HEK293 (cell line): Measurements from ENCODE around the gene SLC5A4.

Source experiments
- CTCF ChIA-PET: fragments of 350-600 bp; formaldehyde crosslinking; extraction: SDS; loops from one replicate; lab custom pipeline; 2021; ENCODE audit warnings: antibody characterized with exemption; lab: Yijun Ruan, JAX
- POLR2A ChIA-PET: fragments of 300-600 bp; formaldehyde crosslinking; extraction: SDS; loops from one replicate; lab custom pipeline; 2020; ENCODE audit warnings: antibody characterized with exemption, inconsistent platforms; lab: Yijun Ruan, JAX
- H3K27ac ChIP-seq: fragments of 200-500 bp; sonication (Bioruptor generic); 2 replicates; pipeline ENCODE4 v1.5.1; 2014; ENCODE audit warnings: low read depth, low read length, control low read depth, inconsistent platforms; ENCODE audit errors: extremely low read depth
- H3K36me3 ChIP-seq, 2 experiments: fragments of 200-500 bp in 1 of 2; sonication (Bioruptor generic) in 1 of 2; 1 replicate in 1 of 2; 2 replicates in 1 of 2; pipeline ENCODE4 v1.5.1; 2014 to 2017; ENCODE audit warnings: inconsistent platforms in 2 of 2, low read length in 2 of 2; ENCODE audit not compliant: control insufficient read depth in 2 of 2, insufficient read depth in 1 of 2
- H3K4me1 ChIP-seq: fragments of 200-500 bp; sonication (Bioruptor generic); 2 replicates; pipeline ENCODE4 v1.5.1; 2014; ENCODE audit warnings: mild to moderate bottlenecking, low read length, inconsistent platforms; ENCODE audit not compliant: control insufficient read depth, insufficient read depth
- H3K4me3 ChIP-seq: 2 replicates; pipeline ENCODE4 v1.5.1; 2011; ENCODE audit warnings: low read depth, mild to moderate bottlenecking, control low read depth, low read length, moderate library complexity
- H3K9me3 ChIP-seq: fragments of 200-500 bp; sonication (Bioruptor generic); 2 replicates; pipeline ENCODE4 v1.5.1; 2014; ENCODE audit warnings: low read depth, low read length, inconsistent platforms; ENCODE audit not compliant: control insufficient read depth, insufficient read depth
- HOXA7 ChIP-seq: sonication (generic); formaldehyde crosslinking; IDR thresholded peaks from 2 replicates; pipeline ENCODE4 v1.8.1; 2022; ENCODE audit warnings: missing genetic modification reagents, borderline replicate concordance
- KLF7 ChIP-seq: fragments of 450-650 bp; formaldehyde crosslinking; IDR thresholded peaks from 2 replicates; pipeline ENCODE4 v1.5.1; 2016; ENCODE audit warnings: missing biosample characterization, missing genetic modification characterization, borderline replicate concordance
- OVOL3 ChIP-seq: fragments of 450-650 bp; formaldehyde crosslinking; IDR thresholded peaks from 2 replicates; pipeline ENCODE4 v1.5.1; 2016; ENCODE audit warnings: missing biosample characterization, missing genetic modification characterization
- SALL2 ChIP-seq: fragments of 450-650 bp; formaldehyde crosslinking; IDR thresholded peaks from 2 replicates; pipeline ENCODE4 v1.5.0; 2017; ENCODE audit warnings: missing biosample characterization, mild to moderate bottlenecking, missing genetic modification characterization, borderline replicate concordance
- SP7 ChIP-seq: fragments of 450-650 bp; formaldehyde crosslinking; IDR thresholded peaks from 2 replicates; pipeline ENCODE4 v1.5.1; 2016; ENCODE audit warnings: missing biosample characterization, missing genetic modification characterization
- ZBTB17 ChIP-seq: fragments of 450-650 bp; formaldehyde crosslinking; IDR thresholded peaks from 2 replicates; pipeline ENCODE4 v1.5.1; 2016; ENCODE audit warnings: missing biosample characterization, missing genetic modification characterization
- ZBTB8A ChIP-seq: fragments of 450-650 bp; formaldehyde crosslinking; IDR thresholded peaks from 2 replicates; pipeline ENCODE4 v1.5.1; 2016; ENCODE audit warnings: missing biosample characterization, missing genetic modification characterization
- ZEB2 ChIP-seq: fragments of 450-650 bp; formaldehyde crosslinking; IDR thresholded peaks from 2 replicates; pipeline ENCODE4 v1.5.1; 2016; ENCODE audit warnings: missing biosample characterization, missing genetic modification characterization
- ZFP37 ChIP-seq: fragments of 450-650 bp; formaldehyde crosslinking; IDR thresholded peaks from 2 replicates; pipeline ENCODE4 v1.5.1; 2016; ENCODE audit warnings: missing biosample characterization, missing genetic modification characterization
- ZNF140 ChIP-seq: fragments of 450-650 bp; formaldehyde crosslinking; IDR thresholded peaks from 2 replicates; pipeline ENCODE4 v1.5.1; 2016; ENCODE audit warnings: missing biosample characterization, missing genetic modification characterization
- ZNF157 ChIP-seq: fragments of 450-650 bp; formaldehyde crosslinking; IDR thresholded peaks from 2 replicates; pipeline ENCODE4 v1.5.1; 2016; ENCODE audit warnings: missing biosample characterization, missing genetic modification characterization
- ZNF175 ChIP-seq: fragments of 450-650 bp; formaldehyde crosslinking; IDR thresholded peaks from 2 replicates; pipeline ENCODE4 v1.5.1; 2016; ENCODE audit warnings: missing biosample characterization, missing genetic modification characterization
- ZNF211 ChIP-seq: fragments of 450-650 bp; formaldehyde crosslinking; IDR thresholded peaks from 2 replicates; pipeline ENCODE4 v1.5.1; 2016; ENCODE audit warnings: low read depth, missing biosample characterization, missing genetic modification characterization
- ZNF521 ChIP-seq: fragments of 450-650 bp; formaldehyde crosslinking; IDR thresholded peaks from 2 replicates; pipeline ENCODE4 v1.5.1; 2017; ENCODE audit warnings: missing biosample characterization, mild to moderate bottlenecking, missing genetic modification characterization
- ZNF560 ChIP-seq: fragments of 450-650 bp; formaldehyde crosslinking; IDR thresholded peaks from 2 replicates; pipeline ENCODE4 v1.5.1; 2017; ENCODE audit warnings: missing biosample characterization, missing genetic modification characterization, borderline replicate concordance
- ZNF571 ChIP-seq: fragments of 450-650 bp; formaldehyde crosslinking; IDR thresholded peaks from 2 replicates; pipeline ENCODE4 v1.5.0; 2017; ENCODE audit warnings: missing biosample characterization, missing genetic modification characterization
- ZSCAN16 ChIP-seq: fragments of 450-650 bp; formaldehyde crosslinking; IDR thresholded peaks from 2 replicates; pipeline ENCODE4 v1.5.1; 2016; ENCODE audit warnings: missing biosample characterization, missing genetic modification characterization
- TF ChIP-seq, protein P1 (sequence below): fragments of 450-650 bp; formaldehyde crosslinking; IDR thresholded peaks from 2 replicates; pipeline ENCODE4 v1.5.1; 2016; ENCODE audit warnings: missing biosample characterization, missing genetic modification characterization
- TF ChIP-seq, protein P2 (sequence below): fragments of 450-650 bp; formaldehyde crosslinking; IDR thresholded peaks from 2 replicates; pipeline ENCODE4 v1.5.1; 2016; ENCODE audit warnings: missing biosample characterization, missing genetic modification characterization
- TF ChIP-seq, protein P3 (sequence below): fragments of 450-650 bp; formaldehyde crosslinking; optimal IDR thresholded peaks from 2 replicates; pipeline ENCODE3; 2016; ENCODE audit warnings: missing biosample characterization, mild to moderate bottlenecking, missing genetic modification characterization
- TF ChIP-seq, protein P4 (sequence below): fragments of 450-650 bp; formaldehyde crosslinking; IDR thresholded peaks from 2 replicates; pipeline ENCODE4 v1.5.1; 2016; ENCODE audit warnings: missing biosample characterization, missing genetic modification characterization, borderline replicate concordance

Gene SLC5A4

DNA sequence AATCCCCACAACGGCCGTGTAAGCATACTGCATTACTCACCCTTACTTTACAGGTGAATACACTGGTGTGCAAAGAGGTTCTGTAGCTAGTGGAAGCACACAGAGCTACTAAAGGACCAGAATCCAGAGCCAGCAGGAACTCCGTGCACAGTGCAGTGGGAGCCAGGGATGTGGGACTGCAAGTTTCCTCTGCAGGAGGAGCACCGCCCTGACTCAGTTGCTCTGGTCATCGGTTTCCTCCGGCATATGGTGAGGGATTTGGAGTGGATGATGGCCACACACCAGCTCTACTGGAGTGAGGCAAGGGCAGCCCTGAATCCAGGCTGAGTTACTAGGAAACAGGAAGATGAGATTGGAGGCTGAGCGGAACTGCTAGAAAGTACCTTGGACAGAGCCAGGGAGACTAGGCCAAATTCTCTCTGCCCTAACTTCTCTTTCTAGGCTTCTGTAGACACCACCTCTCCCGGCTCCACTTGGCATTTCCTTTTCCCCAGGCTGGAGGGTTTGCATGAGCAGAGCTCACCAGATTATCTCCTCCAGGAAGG is 77.9 kb downstream of the SLC5A4 start:
- CTCF ChIA-PET: interaction anchor here (1.4 kb wide), 1 partner anchor 35 kb away, joined by 4 read pairs; no protein-coding TSS in a partner anchor
- Histone ChIP-seq H3K27ac (no peak overlapping the region), H3K4me1 (no peaks in the 10 kb centered on the region), H3K9me3 (no peaks in the 10 kb centered on the region), H3K36me3 (no peaks in the 10 kb centered on the region), H3K4me3 (no peak overlapping the region)
- POLR2A ChIA-PET: no interaction called here
- TF ChIP-seq, protein P1, sequence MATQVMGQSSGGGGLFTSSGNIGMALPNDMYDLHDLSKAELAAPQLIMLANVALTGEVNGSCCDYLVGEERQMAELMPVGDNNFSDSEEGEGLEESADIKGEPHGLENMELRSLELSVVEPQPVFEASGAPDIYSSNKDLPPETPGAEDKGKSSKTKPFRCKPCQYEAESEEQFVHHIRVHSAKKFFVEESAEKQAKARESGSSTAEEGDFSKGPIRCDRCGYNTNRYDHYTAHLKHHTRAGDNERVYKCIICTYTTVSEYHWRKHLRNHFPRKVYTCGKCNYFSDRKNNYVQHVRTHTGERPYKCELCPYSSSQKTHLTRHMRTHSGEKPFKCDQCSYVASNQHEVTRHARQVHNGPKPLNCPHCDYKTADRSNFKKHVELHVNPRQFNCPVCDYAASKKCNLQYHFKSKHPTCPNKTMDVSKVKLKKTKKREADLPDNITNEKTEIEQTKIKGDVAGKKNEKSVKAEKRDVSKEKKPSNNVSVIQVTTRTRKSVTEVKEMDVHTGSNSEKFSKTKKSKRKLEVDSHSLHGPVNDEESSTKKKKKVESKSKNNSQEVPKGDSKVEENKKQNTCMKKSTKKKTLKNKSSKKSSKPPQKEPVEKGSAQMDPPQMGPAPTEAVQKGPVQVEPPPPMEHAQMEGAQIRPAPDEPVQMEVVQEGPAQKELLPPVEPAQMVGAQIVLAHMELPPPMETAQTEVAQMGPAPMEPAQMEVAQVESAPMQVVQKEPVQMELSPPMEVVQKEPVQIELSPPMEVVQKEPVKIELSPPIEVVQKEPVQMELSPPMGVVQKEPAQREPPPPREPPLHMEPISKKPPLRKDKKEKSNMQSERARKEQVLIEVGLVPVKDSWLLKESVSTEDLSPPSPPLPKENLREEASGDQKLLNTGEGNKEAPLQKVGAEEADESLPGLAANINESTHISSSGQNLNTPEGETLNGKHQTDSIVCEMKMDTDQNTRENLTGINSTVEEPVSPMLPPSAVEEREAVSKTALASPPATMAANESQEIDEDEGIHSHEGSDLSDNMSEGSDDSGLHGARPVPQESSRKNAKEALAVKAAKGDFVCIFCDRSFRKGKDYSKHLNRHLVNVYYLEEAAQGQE (tag by site-specific recombination): peak; percentile 89
- TF ChIP-seq ZNF140: peak; percentile 55; the same call in 1 of the 2 replicates
- TF ChIP-seq, protein P2, sequence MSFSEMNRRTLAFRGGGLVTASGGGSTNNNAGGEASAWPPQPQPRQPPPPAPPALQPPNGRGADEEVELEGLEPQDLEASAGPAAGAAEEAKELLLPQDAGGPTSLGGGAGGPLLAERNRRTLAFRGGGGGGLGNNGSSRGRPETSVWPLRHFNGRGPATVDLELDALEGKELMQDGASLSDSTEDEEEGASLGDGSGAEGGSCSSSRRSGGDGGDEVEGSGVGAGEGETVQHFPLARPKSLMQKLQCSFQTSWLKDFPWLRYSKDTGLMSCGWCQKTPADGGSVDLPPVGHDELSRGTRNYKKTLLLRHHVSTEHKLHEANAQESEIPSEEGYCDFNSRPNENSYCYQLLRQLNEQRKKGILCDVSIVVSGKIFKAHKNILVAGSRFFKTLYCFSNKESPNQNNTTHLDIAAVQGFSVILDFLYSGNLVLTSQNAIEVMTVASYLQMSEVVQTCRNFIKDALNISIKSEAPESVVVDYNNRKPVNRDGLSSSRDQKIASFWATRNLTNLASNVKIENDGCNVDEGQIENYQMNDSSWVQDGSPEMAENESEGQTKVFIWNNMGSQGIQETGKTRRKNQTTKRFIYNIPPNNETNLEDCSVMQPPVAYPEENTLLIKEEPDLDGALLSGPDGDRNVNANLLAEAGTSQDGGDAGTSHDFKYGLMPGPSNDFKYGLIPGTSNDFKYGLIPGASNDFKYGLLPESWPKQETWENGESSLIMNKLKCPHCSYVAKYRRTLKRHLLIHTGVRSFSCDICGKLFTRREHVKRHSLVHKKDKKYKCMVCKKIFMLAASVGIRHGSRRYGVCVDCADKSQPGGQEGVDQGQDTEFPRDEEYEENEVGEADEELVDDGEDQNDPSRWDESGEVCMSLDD (tag by site-specific recombination): no peak
- TF ChIP-seq ZNF157: peak; percentile 67

DNA sequence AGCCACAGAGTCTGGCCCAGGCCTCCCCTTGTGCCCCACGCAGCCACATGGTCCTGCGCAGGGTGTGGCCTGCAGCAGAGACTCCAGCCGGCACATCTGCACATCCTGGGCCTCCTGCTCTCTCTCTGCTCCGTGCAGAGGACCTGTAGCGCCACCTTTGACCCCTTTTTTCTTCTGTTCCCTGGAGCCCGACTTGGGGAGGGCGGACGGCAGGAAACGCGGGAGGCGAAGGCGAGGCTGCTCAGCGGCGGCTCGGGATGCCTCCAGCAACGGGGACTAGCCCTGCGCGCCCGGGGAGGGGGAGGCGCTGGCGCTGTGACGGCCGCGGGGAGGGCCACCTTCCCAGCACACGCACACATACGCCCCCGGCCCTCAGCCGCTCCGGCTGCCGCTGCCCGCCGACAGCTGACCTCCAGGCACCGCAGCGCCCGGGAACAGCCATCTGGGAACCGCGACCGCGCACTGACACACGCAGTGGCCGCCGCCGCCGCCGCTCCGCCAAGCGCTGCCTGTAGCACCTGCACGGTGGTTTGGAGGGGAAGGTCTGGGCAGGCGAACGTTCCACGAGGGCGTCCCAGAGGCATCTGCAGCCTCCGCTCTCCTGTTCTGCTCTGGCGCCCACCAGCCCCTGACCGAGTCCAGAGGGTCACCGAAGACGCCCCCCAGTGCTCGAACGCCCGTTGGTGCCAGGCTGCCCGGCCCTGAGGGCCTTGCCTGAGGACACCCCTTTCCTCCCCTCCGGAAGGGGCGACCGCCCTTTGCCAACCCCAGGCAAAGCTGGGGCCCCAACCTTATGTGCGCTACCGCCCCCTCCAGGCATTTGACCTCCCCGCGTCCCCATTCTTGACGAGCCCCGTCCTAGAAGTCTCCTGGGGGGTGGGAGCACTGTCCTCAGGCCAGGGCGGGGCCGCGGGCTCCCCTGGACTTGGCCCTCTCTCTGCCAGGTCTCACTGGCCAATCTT is 79.2 kb downstream of the SLC5A4 start:
- CTCF ChIA-PET: interaction anchor here (0.8 kb wide), 1 partner anchor 91 kb away, joined by 3 read pairs; no protein-coding TSS in a partner anchor
- H3K27ac ChIP-seq: no peak overlapping the region
- H3K4me3 ChIP-seq: no peak overlapping the region
- H3K9me3 ChIP-seq: no peaks in the 10 kb centered on the region
- POLR2A ChIA-PET: no interaction called here
- TF ChIP-seq ZNF560 (tag by site-specific recombination) (0 out of 2 replicates have a peak, but pooled peaks have one; percentile 52), ZEB2 (tag by site-specific recombination) (no peak), ZNF211 (no peak)
- TF ChIP-seq, protein P3, sequence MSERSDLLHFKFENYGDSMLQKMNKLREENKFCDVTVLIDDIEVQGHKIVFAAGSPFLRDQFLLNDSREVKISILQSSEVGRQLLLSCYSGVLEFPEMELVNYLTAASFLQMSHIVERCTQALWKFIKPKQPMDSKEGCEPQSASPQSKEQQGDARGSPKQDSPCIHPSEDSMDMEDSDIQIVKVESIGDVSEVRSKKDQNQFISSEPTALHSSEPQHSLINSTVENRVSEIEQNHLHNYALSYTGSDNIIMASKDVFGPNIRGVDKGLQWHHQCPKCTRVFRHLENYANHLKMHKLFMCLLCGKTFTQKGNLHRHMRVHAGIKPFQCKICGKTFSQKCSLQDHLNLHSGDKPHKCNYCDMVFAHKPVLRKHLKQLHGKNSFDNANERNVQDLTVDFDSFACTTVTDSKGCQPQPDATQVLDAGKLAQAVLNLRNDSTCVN (tag by site-specific recombination): peak; percentile 8
- no peaks in the 10 kb centered on the region for H3K36me3 ChIP-seq
- no peaks in the 10 kb centered on the region for H3K4me1 ChIP-seq

DNA sequence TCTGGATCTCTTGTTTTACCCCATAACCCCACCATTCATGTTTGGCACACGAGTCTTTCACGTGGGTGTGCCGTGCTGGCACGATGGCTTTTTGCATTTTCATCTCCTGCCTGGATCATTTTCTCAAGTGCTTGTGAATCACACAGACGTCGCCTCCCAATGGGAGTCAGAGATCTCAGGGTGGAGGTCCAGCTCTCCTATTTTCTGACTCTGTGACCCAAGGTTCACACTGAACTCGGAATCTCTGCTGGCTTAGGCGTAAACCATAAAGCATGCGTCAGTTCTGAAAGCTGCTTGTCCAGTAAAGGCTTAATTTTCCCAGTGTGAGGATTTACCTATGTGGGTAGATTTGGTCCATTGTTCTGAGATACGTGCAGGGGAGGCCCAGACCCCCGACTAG is 80.0 kb downstream of the SLC5A4 start:
- Histone ChIP-seq H3K9me3 (no peaks in the 10 kb centered on the region), H3K27ac (no peak overlapping the region), H3K4me3 (no peak overlapping the region), H3K36me3 (no peaks in the 10 kb centered on the region), H3K4me1 (no peaks in the 10 kb centered on the region)
- POLR2A ChIA-PET: no interaction called here
- CTCF ChIA-PET: no interaction called here
- TF ChIP-seq KLF7 (tag by site-specific recombination): no peak
- TF ChIP-seq ZBTB8A (tag by site-specific recombination): no peak
- TF ChIP-seq ZNF521 (tag by site-specific recombination): no peak
- no peak for TF ChIP-seq SALL2 (tag by site-specific recombination)
- no peak for TF ChIP-seq HOXA7 (CRISPR knock-in tag)
- no peak for TF ChIP-seq ZNF175 (tag by site-specific recombination)
- no peak for TF ChIP-seq SP7
- no peak for TF ChIP-seq ZBTB17
- TF ChIP-seq ZSCAN16 (tag by site-specific recombination): no peak
- TF ChIP-seq OVOL3 (tag by site-specific recombination): no peak
- no peak for TF ChIP-seq ZNF571 (tag by site-specific recombination)
- no peak for TF ChIP-seq ZFP37
- TF ChIP-seq, protein P4, sequence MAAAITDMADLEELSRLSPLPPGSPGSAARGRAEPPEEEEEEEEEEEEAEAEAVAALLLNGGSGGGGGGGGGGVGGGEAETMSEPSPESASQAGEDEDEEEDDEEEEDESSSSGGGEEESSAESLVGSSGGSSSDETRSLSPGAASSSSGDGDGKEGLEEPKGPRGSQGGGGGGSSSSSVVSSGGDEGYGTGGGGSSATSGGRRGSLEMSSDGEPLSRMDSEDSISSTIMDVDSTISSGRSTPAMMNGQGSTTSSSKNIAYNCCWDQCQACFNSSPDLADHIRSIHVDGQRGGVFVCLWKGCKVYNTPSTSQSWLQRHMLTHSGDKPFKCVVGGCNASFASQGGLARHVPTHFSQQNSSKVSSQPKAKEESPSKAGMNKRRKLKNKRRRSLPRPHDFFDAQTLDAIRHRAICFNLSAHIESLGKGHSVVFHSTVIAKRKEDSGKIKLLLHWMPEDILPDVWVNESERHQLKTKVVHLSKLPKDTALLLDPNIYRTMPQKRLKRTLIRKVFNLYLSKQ (tag by site-specific recombination): no peak
